ENCODE measurements around the gene SLC44A5.

The SLC44A5 gene

GRCh38 chr1:75444220-75444619, 166.7 kb downstream of the SLC44A5 start:
- H3K4me3 ChIP-seq (replicated peaks in 1 of 2; ENCODE audit: low read depth in 2 of 2, low read length in 2 of 2) = no peak overlapping the region
- TF ChIP-seq CTCF (IDR thresholded peaks at IDR 0.05; ENCODE audit: low read depth, low read length) = no peak
- DNase-seq (ENCODE audit: low read depth in 2 of 2) = no peak

GRCh38 chr1:75440274-75440673, 170.6 kb downstream of the SLC44A5 start:
- no peak for TF ChIP-seq CTCF (IDR thresholded peaks at IDR 0.05; ENCODE audit: low read depth, low read length)

DNA sequence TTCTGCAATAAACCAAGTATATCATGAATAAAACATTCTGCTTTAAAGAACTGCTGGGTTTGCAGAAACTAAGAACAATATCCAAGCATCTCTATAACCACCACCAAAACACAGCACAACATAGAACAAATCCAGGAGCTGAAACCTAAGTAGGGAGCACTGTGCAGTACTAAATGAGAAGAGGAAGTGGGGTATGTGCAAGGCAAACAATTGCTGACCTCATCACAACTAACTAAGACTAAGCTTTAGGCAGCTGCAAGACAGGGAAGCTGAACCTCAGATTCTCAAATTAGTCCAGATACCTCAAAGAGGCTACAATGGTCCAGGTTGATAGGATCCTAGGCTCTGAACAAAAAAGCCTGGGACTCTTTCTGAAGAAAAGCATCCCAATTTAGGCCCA, 172.6 kb downstream of the SLC44A5 start:
- DNase-seq (ENCODE audit: low read depth in 2 of 2) = no peak
- TF ChIP-seq CTCF (IDR thresholded peaks at IDR 0.05; ENCODE audit: low read depth, low read length) = no peak

More at GRCh38 chr1:75440274-75440673, 170.6 kb downstream of the SLC44A5 start:
- H3K4me3 ChIP-seq (replicated peaks in 1 of 2; ENCODE audit: low read depth in 2 of 2, low read length in 2 of 2) = no peak overlapping the region
- DNase-seq (ENCODE audit: low read depth in 2 of 2) = no peak

DNA sequence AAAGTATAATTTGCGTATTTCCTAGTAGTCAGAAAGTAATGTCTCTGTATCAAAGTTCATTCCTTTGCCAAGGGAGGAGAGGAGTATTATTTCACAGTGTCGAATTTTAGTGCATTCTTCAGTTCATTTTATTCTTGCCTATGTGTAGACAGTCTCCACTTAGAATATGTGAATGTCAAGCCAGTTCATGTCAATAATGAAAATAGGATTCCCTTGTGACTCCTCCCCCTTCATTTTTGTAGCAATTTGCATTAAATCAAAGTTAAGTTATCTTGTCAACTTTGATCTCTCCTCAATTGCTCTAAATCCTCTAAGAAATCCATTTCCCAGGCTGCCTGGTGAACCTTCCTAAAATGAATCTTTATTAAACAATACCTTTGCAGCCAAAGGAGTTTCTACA, 179.1 kb downstream of the SLC44A5 start:
- H3K4me3 ChIP-seq (replicated peaks in 1 of 2; ENCODE audit: low read depth in 2 of 2, low read length in 2 of 2) = no peak overlapping the region
- no peak for DNase-seq (ENCODE audit: low read depth in 2 of 2)
- no peak for TF ChIP-seq CTCF (IDR thresholded peaks at IDR 0.05; ENCODE audit: low read depth, low read length)

More for the DNA sequence above, 172.6 kb downstream of the SLC44A5 start:
- no peak overlapping the region for H3K4me3 ChIP-seq (replicated peaks in 1 of 2; ENCODE audit: low read depth in 2 of 2, low read length in 2 of 2)

- no peak overlapping the region for H3K4me3 ChIP-seq (replicated peaks in 1 of 2; ENCODE audit: low read depth in 2 of 2, low read length in 2 of 2)
- TF ChIP-seq CTCF (IDR thresholded peaks at IDR 0.05; ENCODE audit: low read depth, low read length) = no peak
- no peak for DNase-seq (ENCODE audit: low read depth in 2 of 2)
Observed at GRCh38 chr1:75430526-75430925, 180.4 kb downstream of the SLC44A5 start.

- DNase-seq (ENCODE audit: low read depth in 2 of 2) = no peak
- TF ChIP-seq CTCF (IDR thresholded peaks at IDR 0.05; ENCODE audit: low read depth, low read length) = no peak
- no peak overlapping the region for H3K4me3 ChIP-seq (replicated peaks in 1 of 2; ENCODE audit: low read depth in 2 of 2, low read length in 2 of 2)
Observed at GRCh38 chr1:75426688-75427087, 184.2 kb downstream of the SLC44A5 start.

DNA sequence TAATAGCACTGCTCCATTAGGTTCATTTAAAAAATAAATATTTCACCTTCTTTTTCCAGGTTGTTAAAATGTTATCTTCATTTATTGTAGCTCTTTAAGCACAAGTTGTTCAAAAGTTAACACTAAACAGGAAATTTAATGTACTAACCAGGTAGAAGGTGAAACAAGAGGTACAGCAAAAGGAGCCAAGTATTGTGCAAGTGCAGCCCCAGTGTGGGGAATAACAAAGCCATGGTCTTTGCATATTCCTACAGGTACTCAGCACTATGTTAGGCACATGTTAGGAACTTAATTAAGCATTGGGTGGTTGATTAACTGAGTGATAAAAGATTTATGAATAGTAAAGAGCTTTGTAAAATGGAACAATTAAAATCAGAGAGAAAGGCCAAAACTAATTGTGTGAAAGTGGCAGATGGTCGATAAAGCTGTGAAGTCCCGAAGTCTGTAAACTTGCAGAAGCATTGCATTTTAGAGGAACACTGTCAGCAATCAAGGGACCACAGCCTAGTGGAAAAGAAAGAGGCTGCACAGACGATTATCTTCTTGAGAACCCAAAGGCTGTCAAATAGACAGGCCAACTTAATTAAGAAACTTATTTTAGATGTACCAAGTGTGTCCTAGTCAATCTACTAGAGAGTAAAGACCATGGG, 185.8 kb downstream of the SLC44A5 start:
- DNase-seq (ENCODE audit: low read depth in 2 of 2) = no peak
- no peak overlapping the region for H3K4me3 ChIP-seq (replicated peaks in 1 of 2; ENCODE audit: low read depth in 2 of 2, low read length in 2 of 2)
- no peak for TF ChIP-seq CTCF (IDR thresholded peaks at IDR 0.05; ENCODE audit: low read depth, low read length)
